Right lung (tissue), 5 donors: ENCODE data around the gene PARL. TPM values are rescaled to one million over a fixed set of nuclear protein-coding genes. Genes with fewer than 3 reads are reported as not detected.

Experiments used
- DNase-seq, 2 donors: peaks; one replicate each; pipeline ENCODE4 v3.0.0-alpha.2; 2013
- polyA plus RNA-seq, 5 donors: library from polyadenylated mRNA; unstranded; fragments of 120-200 nt; gene quantifications; one replicate each; pipeline versions ENCODE4 v1.2.1 to v1.2.3, GENCODE V29; 2013; ENCODE audit warnings: inconsistent platforms in 1 of 5, low replicate concordance in 1 of 5; ENCODE audit not compliant: insufficient read length in 5 of 5, insufficient read depth in 1 of 5

PARL gene
- polyA plus RNA-seq, 5 donors: 47.8 to 56.2 (median 54.7) TPM

DNA sequence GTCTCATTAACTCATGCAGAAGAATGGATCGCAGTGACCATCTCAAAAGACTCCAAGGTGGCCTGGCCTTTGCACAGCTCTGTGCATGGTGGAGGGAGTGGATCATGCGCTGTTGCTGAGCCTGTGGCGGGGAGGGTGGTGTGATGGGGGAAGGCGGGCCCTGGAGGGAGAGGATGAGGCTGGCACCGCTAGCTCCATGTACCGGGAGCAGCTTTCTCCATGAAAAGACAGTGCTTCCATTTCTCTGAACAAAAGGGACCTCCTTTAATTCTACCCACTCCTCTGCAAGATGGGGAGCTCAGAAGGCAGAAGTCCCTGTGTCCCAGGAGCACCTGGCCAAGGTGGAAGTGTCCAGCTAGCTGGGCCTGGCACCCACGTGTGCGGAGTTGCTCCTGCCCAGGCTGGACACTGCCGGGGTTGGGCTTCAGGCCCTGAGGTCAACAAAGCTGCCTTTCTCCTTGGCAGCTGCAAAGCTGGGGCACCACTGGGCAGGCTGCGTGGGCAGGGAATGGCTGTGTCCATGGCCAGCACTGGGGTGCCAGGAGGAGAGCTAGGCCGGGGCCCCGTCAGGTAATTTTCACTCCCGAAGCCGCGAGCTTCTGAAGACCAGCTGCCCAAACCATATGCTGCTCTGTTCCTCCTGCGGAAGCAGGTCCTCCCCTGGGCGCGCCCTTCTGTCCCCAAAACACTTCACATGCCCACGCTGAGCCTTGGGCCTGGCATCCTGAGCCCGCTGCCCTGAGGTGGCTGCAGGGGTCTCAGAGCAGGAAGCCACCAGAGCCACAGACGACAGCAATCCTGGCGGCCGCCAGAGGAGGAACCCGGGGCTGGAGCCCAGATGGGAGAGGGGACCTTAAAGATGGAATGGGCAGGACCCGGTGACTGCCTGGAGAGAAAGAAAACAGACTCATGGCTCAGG, 65.7 kb downstream of the PARL start:
- DNase-seq: no peak

DNA sequence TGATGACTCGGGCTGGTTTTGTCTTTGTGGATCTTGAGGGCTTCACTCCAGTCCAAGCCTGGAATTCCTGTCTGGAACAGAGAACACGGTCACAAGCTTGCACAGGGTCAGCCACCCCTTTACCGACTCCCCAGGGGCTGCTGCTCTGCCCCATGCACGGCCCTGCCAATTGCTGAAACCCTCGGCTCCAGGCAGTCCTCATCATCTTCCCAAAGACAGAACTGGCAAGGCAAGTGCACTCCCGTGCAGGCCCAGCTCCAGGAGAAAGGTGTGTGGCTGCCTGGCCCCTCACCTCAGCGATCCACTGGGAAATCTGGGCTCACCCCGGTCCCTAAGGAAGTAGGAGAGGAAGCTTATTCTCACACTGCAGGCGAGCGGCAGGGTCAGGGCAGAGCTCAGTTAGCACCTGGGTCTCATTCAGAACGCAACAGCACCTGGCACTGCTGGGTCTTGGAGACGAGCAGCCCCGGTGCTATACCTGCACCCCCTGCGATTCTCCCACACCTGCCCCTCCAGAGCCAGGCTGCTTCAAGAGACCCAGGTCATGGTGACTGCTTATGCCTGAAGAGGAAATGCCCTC, 66.5 kb downstream of the PARL start:
- no peak for DNase-seq

DNA sequence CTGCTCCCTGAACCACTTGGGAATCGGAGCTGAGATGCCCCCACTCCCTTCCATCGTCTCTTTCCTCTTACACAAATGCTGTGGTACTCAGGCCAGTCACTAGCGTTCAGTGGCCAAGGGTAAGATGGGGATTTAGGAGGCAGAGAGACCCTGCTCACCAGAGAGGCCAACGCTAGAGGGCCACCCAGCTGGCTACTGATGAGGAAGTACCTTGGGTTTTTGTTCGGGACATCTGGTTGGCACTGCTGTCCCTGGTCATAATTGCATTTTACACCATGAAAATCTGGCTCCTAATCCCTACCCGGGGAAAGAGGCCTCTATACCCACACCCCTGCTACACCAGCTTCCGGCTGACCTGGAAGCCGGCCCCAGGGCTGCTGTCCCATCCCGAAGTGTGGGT, 67.0 kb downstream of the PARL start:
- no peak for DNase-seq

DNA sequence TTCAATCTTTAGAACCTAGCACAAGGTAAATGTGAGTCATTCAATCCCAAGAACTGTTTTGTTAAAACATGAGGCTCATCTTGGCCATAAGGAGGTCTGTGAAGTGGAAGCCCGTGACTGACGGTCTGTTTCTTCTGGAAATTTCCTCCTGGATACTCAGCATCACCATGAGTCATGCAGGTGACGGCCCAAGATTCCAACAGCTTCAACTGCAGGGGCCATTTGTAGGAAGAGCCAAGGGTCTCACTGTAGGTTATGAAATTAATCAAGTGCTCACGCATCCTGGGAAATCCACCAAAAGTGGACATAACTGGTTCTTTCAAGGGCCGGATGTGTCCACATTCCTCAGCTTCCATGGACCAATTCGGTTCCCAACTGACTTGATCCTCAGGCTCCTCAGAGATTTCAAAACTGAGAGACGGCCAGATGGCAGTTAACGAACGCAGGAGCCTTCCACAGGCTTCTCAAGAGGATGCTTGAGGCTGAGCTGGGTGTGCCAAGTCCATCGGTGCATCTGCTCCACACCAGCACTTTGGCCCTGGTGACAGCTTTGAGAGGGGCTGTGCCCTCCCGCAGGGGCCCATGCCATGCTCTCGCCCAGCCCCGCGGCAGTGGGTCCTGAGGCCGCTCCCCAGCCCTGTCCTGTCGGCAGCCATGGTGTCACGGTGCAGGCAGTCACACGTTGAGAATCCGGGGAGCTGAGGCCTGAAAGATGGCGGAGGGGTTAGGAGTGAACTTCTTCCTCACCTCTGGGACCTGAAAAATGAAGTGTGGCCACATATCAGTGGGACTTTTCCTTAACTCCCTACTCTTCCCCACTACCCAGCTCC, 67.8 kb downstream of the PARL start:
- no peak for DNase-seq

DNA sequence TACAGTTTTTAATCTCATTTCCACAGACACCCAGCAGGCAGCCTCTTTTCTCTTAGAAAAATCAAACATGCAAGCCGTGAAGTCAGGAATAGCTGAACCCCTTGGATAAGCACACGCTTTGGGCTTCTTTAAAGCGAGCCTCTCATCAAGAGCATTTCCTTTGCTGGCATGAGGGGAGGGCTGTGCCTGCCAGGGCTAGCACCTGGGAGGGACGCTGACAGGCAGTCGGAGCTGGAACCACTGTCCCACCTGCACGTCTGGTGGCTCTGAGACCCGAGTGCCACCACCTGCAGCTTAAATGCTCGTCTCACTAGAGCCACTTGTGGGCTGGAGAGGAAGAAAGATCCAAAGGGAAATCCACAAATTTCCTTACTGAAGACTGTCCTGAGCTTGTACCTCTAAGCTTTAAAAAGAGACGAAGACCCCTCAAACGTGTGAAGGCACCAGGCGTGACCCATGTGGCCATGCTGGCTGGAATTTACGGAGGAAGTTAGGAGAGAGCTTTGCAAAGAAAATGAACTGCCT, 68.7 kb downstream of the PARL start:
- no peak for DNase-seq

DNA sequence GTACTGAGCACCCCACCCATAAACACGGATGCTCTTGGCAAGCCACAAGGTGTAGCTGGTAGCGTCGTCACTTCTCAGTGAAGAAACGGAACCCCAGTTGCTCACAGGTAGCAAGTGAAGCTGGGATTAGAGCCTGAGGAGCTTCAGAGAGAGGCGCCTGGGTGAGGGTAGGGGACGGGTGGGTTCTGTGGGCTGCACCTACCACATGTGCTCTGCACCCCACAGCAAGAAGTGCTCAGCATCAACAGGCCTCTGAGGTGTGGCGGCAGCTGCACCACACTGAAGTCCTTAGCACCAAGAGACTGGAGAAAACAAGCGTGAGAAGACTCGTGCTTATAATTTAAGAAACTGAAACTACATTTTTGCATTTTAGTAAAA, 69.1 kb downstream of the PARL start:
- DNase-seq: no peak

DNA sequence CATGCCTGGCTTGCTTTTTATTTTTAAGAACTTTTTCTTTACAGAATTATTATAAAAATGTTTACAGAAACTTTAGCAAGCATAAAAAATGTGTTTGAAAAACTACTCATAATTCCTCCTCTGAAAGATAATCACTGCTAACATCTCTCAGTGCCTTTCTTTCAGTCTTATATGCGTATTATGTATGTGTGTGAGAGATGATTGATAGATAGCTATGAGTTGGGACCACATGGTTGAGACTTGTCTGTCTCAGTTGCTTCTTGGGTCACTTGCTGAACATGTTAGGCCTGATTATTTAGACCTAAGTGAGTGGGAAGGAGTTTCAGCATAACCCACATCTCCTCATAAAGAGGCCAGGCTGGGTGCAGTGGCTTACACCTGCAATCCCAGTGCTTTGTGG, 70.4 kb downstream of the PARL start:
- DNase-seq: no peak

DNA sequence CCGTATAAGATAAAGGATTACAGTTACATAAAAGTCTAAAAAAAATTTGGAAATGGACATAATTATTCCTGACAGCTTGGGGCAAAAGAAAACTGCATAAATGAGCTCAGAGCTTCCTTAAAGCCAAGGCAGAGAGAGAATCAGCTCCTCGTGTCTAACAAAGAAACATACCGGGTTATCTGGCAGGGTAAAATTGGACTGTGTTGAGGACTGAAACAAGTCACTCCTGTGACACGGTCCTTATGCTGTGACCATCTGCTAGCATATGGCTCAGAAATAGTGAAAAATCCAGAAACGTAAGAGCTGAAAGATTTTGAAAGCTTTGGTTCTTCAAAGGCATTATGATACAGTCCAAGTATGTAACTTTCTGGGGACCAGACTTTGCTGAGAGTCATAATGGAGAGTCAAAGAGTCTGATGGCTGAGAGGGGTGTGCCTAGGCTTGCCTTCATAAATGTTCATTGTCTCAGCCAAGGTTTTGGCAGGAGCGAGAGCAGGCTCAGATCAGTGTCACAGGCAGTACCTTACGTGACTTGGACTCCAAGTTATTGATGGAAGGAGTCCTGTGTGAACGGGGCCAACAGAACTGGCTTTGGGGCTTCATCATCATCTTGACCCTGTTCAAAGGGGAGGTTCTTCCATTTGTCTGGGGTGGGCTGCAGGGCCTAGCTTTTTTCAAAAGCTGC, 71.8 kb downstream of the PARL start:
- no peak for DNase-seq

DNA sequence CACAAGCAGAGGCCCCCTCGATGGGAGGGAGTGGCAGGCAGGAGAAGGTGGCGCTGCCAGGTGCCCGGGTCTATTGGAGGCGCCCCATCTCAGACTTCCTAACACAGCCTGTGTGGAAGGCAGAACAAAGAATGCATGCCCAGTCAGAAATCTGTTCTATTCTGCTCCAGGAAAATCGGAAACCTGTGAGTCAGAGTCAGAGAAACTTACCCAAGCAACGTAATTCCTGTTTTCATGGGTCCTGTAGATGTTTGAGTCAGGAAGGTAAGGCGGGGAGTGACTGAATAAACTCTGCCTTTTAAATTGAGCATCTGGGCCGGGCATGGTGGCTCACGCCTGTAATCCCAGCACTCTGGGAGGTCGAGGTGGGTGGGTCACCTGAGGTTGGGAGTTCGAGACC, 73.0 kb downstream of the PARL start:
- no peak for DNase-seq

DNA sequence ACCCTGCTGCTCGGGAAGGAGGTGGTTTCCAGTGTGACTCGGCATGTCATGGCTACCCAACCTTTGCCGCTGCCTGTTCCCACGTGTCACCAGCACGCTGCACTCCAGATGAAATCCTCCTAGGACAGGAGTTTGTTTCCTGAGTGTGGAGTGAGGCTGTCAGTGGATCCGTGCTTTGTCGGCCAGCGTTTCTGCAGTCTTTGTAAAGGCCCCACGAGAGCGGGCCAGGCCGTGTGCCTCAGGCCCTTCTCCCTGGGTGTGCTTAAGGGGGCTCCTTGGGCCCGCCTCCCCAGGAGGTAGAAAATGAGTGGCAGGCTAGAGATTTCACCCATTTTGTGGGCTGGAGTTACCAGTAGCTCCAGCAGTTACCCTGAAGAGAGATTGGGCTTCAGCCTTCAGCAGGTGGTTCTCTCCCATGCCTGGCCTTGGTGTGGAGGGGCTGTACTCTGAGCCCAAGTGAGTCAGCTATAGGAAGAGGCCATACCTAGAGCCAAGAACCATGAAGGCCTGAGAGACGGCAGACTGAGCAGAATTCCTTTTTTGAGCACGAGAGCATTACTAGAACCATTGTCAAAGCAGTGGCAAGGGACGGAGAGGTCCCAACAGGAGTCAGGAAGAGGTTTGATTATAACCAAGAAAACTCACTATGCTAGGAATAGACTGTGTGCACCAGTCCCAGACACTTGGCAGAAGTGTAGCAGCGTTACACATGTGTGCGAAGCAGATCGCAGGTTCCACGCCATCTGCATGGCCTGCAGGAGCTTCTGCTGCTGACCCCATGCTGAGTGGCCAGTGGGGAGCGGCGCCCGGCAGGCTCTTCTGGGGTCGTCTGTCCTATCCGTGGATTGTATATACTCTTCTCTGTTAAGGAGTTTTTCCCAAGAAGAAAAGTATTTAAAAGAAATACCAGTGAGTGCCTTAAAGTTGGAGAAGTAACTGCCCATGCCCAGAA, 73.8 kb downstream of the PARL start:
- DNase-seq: no peak

DNA sequence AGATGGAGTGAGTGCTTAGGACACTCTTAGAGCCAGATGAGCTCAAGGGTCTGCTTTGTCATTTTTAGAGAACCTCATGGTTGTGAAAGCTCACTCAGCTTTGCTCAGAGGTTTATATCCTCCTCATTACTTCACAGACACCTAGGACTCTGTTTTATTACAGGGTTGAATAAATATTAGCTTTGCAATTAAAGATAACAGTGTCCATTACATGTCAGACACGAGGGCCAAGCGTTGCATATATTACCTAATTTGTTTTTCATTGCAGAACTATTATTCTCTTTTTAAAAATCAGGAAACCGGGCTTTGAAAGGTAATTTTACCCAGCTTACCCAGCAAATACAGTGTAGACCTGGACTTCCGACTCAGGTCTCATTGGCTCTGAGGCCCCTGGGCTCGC, 75.4 kb downstream of the PARL start:
- no peak for DNase-seq

DNA sequence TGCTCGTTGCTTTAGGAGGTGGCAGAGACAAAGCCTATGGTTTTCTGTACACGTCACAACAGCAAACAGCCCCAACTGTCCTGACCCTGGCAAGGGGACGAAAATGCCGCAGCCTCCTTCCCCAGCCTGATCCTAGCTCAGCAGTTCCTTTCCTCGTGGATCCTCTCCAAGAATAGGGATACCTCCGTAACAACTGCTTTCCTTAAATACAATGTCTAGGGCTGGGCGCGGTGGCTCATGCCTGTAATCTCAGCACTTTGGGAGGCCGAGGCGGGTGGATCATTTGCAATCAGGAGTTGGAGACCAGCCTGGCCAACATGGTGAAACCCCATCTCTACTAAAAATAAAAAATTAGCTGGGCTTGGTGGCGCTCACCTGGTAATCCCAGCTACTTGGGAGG, 76.3 kb downstream of the PARL start:
- DNase-seq: no peak

DNA sequence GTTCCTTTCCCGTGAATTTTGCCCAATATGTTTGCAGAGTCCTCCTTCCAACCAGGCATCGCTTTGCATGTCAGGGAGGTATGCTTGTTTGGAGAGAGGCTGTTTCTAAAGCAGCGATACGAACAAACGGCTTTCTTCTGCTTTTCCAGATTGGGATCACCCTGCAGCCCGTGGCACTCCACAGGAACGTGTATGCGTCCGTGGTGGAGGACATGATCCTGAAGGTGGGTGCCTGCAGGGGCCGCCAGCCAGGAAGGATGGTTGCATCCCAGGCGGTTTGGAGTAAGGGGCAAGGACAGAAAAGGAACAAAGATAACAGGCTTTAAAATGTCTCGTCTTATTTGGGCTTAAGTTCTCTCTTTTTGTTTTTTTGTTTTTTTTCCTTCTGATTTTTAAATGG, 76.8 kb downstream of the PARL start:
- DNase-seq: no peak

DNA sequence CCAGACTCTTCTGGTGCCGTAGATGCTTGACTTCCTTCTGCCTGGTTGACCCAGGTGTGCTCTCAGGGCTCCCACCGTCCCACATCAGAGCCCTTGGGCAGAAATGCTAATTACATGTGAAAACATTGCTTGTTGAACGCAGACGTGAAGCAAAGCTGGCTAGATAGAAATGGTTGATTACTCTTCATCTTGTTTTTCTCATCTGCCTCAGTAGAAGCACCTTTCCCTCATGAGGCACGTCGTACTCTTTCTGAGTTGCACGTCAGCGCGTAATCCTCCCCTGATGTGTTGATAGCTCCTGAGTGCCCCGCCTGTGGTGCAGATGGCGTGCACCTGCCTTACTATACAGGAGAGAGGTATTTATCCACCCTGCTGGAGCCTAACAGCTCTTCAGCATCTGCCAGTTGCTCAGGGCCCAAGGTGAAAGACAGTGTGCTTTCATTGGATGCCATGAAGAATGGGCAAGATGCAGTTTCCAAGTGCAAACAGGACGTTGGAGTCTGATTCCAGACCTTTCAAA, 77.4 kb downstream of the PARL start:
- no peak for DNase-seq

DNA sequence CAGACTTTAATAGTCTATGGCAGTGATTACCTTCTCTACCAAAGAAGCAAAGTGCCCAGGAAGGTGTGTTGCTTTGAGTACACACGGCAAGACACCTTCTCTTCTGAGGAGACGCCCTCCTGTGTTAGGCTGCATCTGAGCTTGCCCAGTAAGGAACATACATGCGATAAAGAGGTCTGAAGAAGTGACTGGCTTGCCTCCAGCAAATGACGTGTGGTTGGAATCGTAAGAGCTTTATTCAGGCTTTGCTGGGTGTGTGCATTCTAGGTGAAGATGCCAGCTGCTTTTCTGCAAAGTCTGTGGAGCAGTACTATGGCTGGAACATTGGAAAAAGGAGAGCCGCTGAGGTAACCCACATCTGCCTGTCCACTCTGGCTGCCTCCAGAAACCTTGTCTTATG, 81.7 kb downstream of the PARL start:
- DNase-seq: no peak

DNA sequence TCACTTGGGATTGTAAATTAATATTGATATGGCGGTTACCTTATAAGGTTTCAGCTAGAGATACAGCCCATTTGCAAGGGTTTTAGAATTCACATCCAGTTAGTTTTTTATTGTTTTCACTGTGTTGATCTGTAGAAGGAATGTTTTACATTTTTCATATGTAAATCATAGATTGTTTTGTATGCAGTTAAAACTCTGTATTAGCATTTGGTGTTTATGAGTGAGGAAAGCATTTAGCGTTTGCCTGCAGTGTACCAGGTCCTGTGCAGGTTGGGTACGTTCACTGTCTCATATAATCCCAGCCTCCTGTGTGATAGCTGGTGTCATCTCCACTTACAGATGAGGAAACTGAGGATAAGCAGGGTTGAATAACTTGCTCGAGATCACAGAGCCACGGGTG, 83.1 kb downstream of the PARL start:
- DNase-seq: no peak

DNA sequence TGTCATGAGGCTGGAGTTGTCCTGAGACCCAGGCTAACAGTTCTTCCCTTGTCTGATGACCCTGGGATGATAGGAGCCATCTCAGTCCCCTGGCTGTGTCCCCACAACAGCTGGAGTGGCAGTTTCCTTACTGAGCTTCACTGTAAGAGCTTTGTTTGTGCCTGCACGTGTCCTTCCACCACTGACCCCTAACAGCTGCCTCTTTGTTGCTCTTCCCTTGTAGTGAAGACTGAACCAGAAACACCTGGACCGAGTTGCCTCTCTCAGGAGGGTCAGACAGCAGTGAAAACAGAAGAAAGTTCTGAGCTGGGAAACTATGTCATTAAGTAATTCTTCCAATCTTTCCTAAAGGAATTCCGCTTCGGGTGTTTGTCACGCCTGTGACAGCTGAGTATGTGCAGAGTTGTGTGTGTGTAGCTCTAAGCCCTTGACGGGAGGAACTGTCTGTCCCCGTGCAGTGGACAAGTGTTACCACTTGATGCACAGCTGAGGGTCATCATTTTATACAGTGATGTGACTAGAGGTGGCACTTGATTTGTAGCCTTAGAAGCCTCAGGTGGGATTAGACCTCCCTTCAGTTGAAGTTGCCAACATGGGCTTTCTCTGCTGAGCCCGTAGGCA, 84.3 kb downstream of the PARL start:
- no peak for DNase-seq

DNA sequence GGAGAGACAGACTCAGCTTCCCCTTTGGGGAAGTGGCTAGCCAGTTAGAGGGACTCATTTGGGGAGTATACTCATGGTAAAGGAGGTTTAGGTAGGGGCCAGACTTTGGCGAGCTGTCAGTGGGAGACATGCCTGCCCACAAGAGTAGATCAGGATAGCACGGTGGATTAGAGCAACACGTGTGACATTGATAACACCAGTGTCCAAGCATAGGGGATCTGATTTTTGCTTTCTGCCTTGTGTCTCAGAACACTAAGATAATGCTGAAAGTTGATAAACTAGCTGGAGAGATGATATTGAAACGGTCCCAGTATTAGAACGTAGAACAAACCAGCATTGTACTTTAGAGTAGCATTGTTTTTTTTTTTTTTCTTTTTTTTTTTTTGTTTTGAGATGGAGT, 85.2 kb downstream of the PARL start:
- no peak for DNase-seq

DNA sequence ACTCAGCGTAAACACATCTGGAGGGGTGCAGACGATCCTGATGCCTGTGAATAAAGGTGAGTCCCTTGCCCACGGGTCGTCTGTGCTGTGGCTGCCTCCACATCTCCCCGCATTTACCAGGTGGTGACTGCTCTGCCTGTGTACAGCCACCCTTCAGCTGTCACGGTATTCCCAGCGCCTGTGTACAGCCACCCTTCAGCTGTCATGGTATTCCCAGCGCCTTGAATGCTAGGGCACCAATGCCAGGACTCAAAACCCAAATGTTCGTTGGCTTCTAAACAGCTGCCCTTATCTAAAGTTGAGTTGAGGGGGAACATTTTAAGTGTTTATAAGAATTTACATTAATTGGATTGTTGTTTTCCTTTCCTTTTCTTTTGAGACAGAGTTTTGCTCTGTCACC, 86.7 kb downstream of the PARL start:
- DNase-seq: no peak

DNA sequence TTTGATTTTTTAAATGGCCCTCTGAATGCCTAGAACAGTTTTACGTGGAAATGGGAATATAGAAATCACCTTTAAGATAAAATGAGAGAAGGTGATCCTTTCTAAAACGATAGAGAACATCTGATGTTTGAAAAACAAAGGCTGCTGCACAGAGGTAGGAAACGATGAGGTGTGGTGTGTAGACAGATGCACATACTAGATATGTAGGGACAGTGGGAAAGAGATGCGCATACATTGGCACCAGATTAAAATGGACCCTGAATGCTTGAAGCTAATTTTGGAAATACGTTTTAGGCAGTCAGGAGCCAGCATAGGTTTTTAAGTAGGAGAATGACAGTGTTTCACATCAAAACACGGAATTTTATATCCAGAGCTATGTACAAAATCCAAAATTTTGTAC, 88.3 kb downstream of the PARL start:
- DNase-seq: no peak
